ENCODE data around the gene CCDC170. TPM values are rescaled to one million over a fixed set of nuclear protein-coding genes. Genes with fewer than 3 reads are reported as not detected.

CCDC170 gene
- total RNA-seq, 1 experiment from 2014 or later: 0.12 TPM

DNA sequence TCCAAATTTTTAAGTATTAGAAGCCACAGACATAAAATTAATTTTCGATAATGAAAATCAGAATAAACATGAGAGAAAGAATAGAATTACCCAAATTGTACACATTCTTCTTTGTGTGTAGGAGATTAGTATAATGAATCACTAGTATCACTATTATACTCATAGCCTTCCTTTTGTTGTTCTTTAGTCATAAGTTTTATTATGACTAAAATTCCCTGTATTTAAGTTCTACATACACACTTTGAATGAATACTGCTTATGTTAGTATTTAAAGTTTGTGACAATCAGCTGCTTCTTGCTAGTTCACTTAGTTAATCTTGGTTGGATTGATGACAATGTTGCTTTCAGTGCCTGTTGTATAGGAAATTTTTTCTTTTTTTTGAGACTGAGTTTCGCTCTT lies 72.7 kb downstream of the CCDC170 start:
- ChIA-PET POLR2A (no interaction called here), CTCF (no interaction called here)
- no peak for ATAC-seq

DNA sequence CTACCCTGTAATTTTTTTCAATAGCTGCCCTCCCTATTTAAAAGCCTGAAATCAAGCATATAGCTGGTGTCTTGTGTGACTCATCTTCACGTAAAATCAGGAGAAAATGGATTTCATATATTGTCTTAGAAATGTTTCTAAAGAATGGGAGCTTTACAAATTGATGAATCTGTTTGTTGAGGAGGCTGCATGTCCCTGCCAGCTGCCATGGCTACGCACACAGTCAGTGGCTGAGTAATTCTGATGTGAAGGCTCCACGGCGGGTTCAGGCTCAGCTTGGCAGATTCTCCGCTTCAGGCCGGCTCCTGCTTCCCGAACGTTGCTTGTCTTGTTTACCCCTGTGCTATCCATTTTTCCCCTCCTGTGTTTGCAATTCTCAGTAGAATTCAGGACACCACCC lies 82.8 kb downstream of the CCDC170 start:
- ChIA-PET CTCF (no interaction called here), POLR2A (no interaction called here), RAD21 (ENCODE audit: low non-redundant PET in 1 of 2, low total read pairs in 2 of 2, uncharacterized antibody in 2 of 2, unreplicated experiment in 2 of 2) (no interaction called here)
- no peak for ATAC-seq
- H3K27ac ChIP-seq (ENCODE audit: low read depth, low read length): no peak overlapping the region
- H3K9me3 ChIP-seq (ENCODE audit: control insufficient read depth in 1 of 2, insufficient read depth in 1 of 2, low read depth in 1 of 2, low read length in 2 of 2): no peaks in the 10 kb centered on the region
- H3K4me2 ChIP-seq (ENCODE audit: low read length): no peak overlapping the region
- no peaks in the 10 kb centered on the region; the same call in 1 of the 2 replicates for H3K27me3 ChIP-seq (ENCODE audit: insufficient read depth, low read length)
- intact Hi-C loops (cut with micrococcal nuclease): no loop called here
- no peak for DNase-seq (ENCODE audit: low read depth, low spot score)
- H3K36me3 ChIP-seq (ENCODE audit: control insufficient read depth in 1 of 2, insufficient read depth in 2 of 2, low read length in 2 of 2): no peaks in the 10 kb centered on the region
- no TSS peak for BruUV-seq (replicated peaks)
- no peak overlapping the region for H3K9ac ChIP-seq (ENCODE audit: low read length)
- H4K20me1 ChIP-seq (ENCODE audit: insufficient read depth): no peaks in the 10 kb centered on the region
- no peaks in the 10 kb centered on the region for H3K9me2 ChIP-seq (ENCODE audit: insufficient read depth)
- no peaks in the 10 kb centered on the region for H3K79me2 ChIP-seq (ENCODE audit: insufficient read depth, low read length)
- no peak overlapping the region for H3K4me3 ChIP-seq (replicated peaks in 1 of 2; ENCODE audit: low read depth in 1 of 2, low read length in 2 of 2)
- H2AFZ ChIP-seq (ENCODE audit: low read depth, low read length, poor library complexity, severe bottlenecking): no peak overlapping the region
- H3K4me1 ChIP-seq (ENCODE audit: control insufficient read depth in 1 of 2, insufficient read depth in 2 of 2, low read length in 2 of 2): no peaks in the 10 kb centered on the region
- TF ChIP-seq POLR2A (IDR thresholded peaks at IDR 0.05; ENCODE audit: borderline replicate concordance, extremely low read depth, insufficient read depth, insufficient read length) (no peak), POLR2AphosphoS5 (IDR thresholded peaks at IDR 0.05; ENCODE audit: low read depth, low read length) (no peak), SRF (IDR thresholded peaks at IDR 0.05; ENCODE audit: low read depth) (no peak), TCF7L2 (IDR thresholded peaks at IDR 0.05; ENCODE audit: borderline replicate concordance, extremely low read depth, insufficient read depth, insufficient read length) (no peak), EZH2phosphoT487 (IDR thresholded peaks at IDR 0.05; ENCODE audit: borderline replicate concordance) (no peak), SIN3A (IDR thresholded peaks at IDR 0.05; ENCODE audit: low read depth) (no peak), YY1 (IDR thresholded peaks at IDR 0.05; ENCODE audit: extremely low read depth, insufficient replicate concordance, low read depth, low read length) (no peak), JUND (IDR thresholded peaks at IDR 0.05) (no peak), EGR1 (IDR thresholded peaks at IDR 0.05; ENCODE audit: low read depth) (no peak), EZH2 (IDR thresholded peaks at IDR 0.05) (no peak)
- TF ChIP-seq, protein P1, sequence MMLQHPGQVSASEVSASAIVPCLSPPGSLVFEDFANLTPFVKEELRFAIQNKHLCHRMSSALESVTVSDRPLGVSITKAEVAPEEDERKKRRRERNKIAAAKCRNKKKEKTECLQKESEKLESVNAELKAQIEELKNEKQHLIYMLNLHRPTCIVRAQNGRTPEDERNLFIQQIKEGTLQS (IDR thresholded peaks at IDR 0.05): no peak
- TF ChIP-seq, protein P2, sequence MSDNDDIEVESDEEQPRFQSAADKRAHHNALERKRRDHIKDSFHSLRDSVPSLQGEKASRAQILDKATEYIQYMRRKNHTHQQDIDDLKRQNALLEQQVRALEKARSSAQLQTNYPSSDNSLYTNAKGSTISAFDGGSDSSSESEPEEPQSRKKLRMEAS (IDR thresholded peaks at IDR 0.05): no peak
- TF ChIP-seq, protein P3, sequence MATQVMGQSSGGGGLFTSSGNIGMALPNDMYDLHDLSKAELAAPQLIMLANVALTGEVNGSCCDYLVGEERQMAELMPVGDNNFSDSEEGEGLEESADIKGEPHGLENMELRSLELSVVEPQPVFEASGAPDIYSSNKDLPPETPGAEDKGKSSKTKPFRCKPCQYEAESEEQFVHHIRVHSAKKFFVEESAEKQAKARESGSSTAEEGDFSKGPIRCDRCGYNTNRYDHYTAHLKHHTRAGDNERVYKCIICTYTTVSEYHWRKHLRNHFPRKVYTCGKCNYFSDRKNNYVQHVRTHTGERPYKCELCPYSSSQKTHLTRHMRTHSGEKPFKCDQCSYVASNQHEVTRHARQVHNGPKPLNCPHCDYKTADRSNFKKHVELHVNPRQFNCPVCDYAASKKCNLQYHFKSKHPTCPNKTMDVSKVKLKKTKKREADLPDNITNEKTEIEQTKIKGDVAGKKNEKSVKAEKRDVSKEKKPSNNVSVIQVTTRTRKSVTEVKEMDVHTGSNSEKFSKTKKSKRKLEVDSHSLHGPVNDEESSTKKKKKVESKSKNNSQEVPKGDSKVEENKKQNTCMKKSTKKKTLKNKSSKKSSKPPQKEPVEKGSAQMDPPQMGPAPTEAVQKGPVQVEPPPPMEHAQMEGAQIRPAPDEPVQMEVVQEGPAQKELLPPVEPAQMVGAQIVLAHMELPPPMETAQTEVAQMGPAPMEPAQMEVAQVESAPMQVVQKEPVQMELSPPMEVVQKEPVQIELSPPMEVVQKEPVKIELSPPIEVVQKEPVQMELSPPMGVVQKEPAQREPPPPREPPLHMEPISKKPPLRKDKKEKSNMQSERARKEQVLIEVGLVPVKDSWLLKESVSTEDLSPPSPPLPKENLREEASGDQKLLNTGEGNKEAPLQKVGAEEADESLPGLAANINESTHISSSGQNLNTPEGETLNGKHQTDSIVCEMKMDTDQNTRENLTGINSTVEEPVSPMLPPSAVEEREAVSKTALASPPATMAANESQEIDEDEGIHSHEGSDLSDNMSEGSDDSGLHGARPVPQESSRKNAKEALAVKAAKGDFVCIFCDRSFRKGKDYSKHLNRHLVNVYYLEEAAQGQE (IDR thresholded peaks at IDR 0.05; ENCODE audit: low read depth): no peak

More for the DNA sequence above, 72.7 kb downstream of the CCDC170 start:
- Histone ChIP-seq H3K9me2 (ENCODE audit: insufficient read depth) (no peaks in the 10 kb centered on the region), H3K4me1 (ENCODE audit: control insufficient read depth in 1 of 2, insufficient read depth in 2 of 2, low read length in 2 of 2) (no peaks in the 10 kb centered on the region), H3K79me2 (ENCODE audit: insufficient read depth, low read length) (no peaks in the 10 kb centered on the region), H3K27me3 (ENCODE audit: insufficient read depth, low read length) (no peaks in the 10 kb centered on the region), H3K4me2 (ENCODE audit: low read length) (no peak overlapping the region), H3K36me3 (ENCODE audit: control insufficient read depth in 1 of 2, insufficient read depth in 2 of 2, low read length in 2 of 2) (no peaks in the 10 kb centered on the region), H3K9me3 (ENCODE audit: control insufficient read depth in 1 of 2, insufficient read depth in 1 of 2, low read depth in 1 of 2, low read length in 2 of 2) (peaks cover 0 to 4% of the 10 kb centered on the region in 2 experiments; a peak in 1 of 4 replicates), H2AFZ (ENCODE audit: low read depth, low read length, poor library complexity, severe bottlenecking) (no peak overlapping the region), H3K9ac (ENCODE audit: low read length) (no peak overlapping the region), H3K4me3 (replicated peaks in 1 of 2; ENCODE audit: low read depth in 1 of 2, low read length in 2 of 2) (no peak overlapping the region), H4K20me1 (ENCODE audit: insufficient read depth) (no peaks in the 10 kb centered on the region), H3K27ac (ENCODE audit: low read depth, low read length) (no peak overlapping the region)
- TF ChIP-seq, protein P4, sequence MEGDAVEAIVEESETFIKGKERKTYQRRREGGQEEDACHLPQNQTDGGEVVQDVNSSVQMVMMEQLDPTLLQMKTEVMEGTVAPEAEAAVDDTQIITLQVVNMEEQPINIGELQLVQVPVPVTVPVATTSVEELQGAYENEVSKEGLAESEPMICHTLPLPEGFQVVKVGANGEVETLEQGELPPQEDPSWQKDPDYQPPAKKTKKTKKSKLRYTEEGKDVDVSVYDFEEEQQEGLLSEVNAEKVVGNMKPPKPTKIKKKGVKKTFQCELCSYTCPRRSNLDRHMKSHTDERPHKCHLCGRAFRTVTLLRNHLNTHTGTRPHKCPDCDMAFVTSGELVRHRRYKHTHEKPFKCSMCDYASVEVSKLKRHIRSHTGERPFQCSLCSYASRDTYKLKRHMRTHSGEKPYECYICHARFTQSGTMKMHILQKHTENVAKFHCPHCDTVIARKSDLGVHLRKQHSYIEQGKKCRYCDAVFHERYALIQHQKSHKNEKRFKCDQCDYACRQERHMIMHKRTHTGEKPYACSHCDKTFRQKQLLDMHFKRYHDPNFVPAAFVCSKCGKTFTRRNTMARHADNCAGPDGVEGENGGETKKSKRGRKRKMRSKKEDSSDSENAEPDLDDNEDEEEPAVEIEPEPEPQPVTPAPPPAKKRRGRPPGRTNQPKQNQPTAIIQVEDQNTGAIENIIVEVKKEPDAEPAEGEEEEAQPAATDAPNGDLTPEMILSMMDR (IDR thresholded peaks at IDR 0.05 in 2 of 3, conservative IDR thresholded peaks at IDR 0.05 in 1 of 3; ENCODE audit: borderline replicate concordance in 1 of 3, insufficient read depth in 1 of 3, low read depth in 2 of 3, low read length in 2 of 3): no peak
- TF ChIP-seq RAD21 (IDR thresholded peaks at IDR 0.05; ENCODE audit: low read depth): no peak
- DNase-seq (ENCODE audit: low read depth, low spot score): no peak
- RAD21 ChIA-PET (ENCODE audit: low non-redundant PET in 1 of 2, low total read pairs in 2 of 2, uncharacterized antibody in 2 of 2, unreplicated experiment in 2 of 2): no interaction called here
- no TSS peak for BruUV-seq (replicated peaks)
- intact Hi-C loops (cut with micrococcal nuclease): no loop called here
